ENCODE measurements around the gene PPME1. TPM values are rescaled to one million over a fixed set of nuclear protein-coding genes. Genes with fewer than 3 reads are reported as not detected.

The PPME1 gene
- total and polyA plus RNA-seq, 8 donors, result 2.0 to 31.0 (median 18.2) TPM

GRCh38 chr11:74235121-74235520 lies 64.0 kb downstream of the PPME1 start:
- H3K4me1 ChIP-seq, result no peaks in the 10 kb centered on the region
- TF ChIP-seq POLR2AphosphoS5 (IDR thresholded peaks at IDR 0.05), result no peak
- TF ChIP-seq, protein P1, sequence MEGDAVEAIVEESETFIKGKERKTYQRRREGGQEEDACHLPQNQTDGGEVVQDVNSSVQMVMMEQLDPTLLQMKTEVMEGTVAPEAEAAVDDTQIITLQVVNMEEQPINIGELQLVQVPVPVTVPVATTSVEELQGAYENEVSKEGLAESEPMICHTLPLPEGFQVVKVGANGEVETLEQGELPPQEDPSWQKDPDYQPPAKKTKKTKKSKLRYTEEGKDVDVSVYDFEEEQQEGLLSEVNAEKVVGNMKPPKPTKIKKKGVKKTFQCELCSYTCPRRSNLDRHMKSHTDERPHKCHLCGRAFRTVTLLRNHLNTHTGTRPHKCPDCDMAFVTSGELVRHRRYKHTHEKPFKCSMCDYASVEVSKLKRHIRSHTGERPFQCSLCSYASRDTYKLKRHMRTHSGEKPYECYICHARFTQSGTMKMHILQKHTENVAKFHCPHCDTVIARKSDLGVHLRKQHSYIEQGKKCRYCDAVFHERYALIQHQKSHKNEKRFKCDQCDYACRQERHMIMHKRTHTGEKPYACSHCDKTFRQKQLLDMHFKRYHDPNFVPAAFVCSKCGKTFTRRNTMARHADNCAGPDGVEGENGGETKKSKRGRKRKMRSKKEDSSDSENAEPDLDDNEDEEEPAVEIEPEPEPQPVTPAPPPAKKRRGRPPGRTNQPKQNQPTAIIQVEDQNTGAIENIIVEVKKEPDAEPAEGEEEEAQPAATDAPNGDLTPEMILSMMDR (IDR thresholded peaks at IDR 0.05), result no peak
- TF ChIP-seq EP300 (IDR thresholded peaks at IDR 0.05), result no peak
- no peak for TF ChIP-seq POLR2A (IDR thresholded peaks at IDR 0.05)
- H3K4me3 ChIP-seq, result no peak overlapping the region
- 83 to 91% (median 84%) methylated on average over 4 of the region's 4 CpGs for WGBS, 5 donors
- H3K27ac ChIP-seq, result no peak overlapping the region
- intact Hi-C loops (cut with DNase I; ENCODE audit: low total_unique reads), result no loop called here
- no peaks in the 10 kb centered on the region for H3K27me3 ChIP-seq
- peaks cover 21 to 96% (median 86%) of the 10 kb centered on the region in 4 donors for H3K36me3 ChIP-seq
- no peak for DNase-seq
- H3K9me3 ChIP-seq, result no peaks in the 10 kb centered on the region

GRCh38 chr11:74237541-74237940 lies 66.5 kb downstream of the PPME1 start:
- H3K36me3 ChIP-seq, result peaks cover 25 to 96% (median 82%) of the 10 kb centered on the region in 4 donors
- no peak overlapping the region for H3K4me3 ChIP-seq
- no peaks in the 10 kb centered on the region for H3K4me1 ChIP-seq
- DNase-seq, result no peak
- intact Hi-C loops (cut with DNase I; ENCODE audit: low total_unique reads), result no loop called here
- H3K27ac ChIP-seq, result no peak overlapping the region
- TF ChIP-seq, protein P1 (IDR thresholded peaks at IDR 0.05), result no peak
- TF ChIP-seq POLR2AphosphoS5 (IDR thresholded peaks at IDR 0.05) (no peak), POLR2A (IDR thresholded peaks at IDR 0.05) (no peak), EP300 (IDR thresholded peaks at IDR 0.05) (no peak)
- H3K27me3 ChIP-seq, result no peaks in the 10 kb centered on the region
- 87 to 91% (median 91%) methylated on average over 2 of the region's 2 CpGs for whole genome bisulfite sequencing, 5 donors
- no peaks in the 10 kb centered on the region for H3K9me3 ChIP-seq

DNA sequence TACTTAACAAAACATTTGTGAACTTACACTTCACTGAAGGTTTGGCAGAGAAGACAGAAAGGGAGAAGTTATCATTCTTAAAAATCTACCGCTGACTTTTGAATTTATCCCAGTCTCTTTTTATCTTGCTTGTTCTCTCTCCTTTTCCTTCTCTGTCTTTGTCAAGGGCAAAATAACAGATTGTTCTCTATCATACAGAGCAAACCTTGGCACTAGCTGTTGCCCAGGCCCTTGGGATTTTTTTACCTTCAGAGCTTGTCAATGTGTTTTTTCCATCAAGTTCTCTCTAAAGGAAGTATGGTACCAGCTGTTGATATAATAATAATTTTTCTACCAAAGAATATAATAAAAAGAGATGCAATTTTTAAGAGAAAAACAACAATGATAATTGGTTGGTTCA lies 67.2 kb downstream of the PPME1 start:
- TF ChIP-seq, protein P1 (IDR thresholded peaks at IDR 0.05), result no peak
- TF ChIP-seq POLR2AphosphoS5 (IDR thresholded peaks at IDR 0.05) (no peak), EP300 (IDR thresholded peaks at IDR 0.05) (no peak), POLR2A (IDR thresholded peaks at IDR 0.05) (no peak)
- intact Hi-C loops (cut with DNase I; ENCODE audit: low total_unique reads), result no loop called here
- DNase-seq, result no peak
- H3K4me1 ChIP-seq, result no peaks in the 10 kb centered on the region
- no peak overlapping the region for H3K4me3 ChIP-seq
- H3K27ac ChIP-seq, result no peak overlapping the region
- 55 to 71% (median 64%) methylated on average over 1 of the region's 1 CpG for WGBS, 5 donors
- H3K27me3 ChIP-seq, result no peaks in the 10 kb centered on the region
- peaks cover 25 to 90% (median 80%) of the 10 kb centered on the region in 4 donors for H3K36me3 ChIP-seq
- H3K9me3 ChIP-seq, result no peaks in the 10 kb centered on the region

GRCh38 chr11:74248469-74248868 lies 77.4 kb downstream of the PPME1 start:
- intact Hi-C loops (cut with DNase I; ENCODE audit: low total_unique reads), result no loop called here
- WGBS, 5 donors, result 89 to 100% (median 95%) methylated on average over 1 of the region's 1 CpG
- H3K4me3 ChIP-seq, result no peak overlapping the region
- no peaks in the 10 kb centered on the region for H3K27me3 ChIP-seq
- peaks cover 32 to 86% (median 84%) of the 10 kb centered on the region in 4 donors for H3K36me3 ChIP-seq
- no peaks in the 10 kb centered on the region for H3K9me3 ChIP-seq
- H3K4me1 ChIP-seq, result no peaks in the 10 kb centered on the region
- TF ChIP-seq EP300 (IDR thresholded peaks at IDR 0.05) (no peak), POLR2AphosphoS5 (IDR thresholded peaks at IDR 0.05) (no peak), POLR2A (IDR thresholded peaks at IDR 0.05) (no peak)
- TF ChIP-seq, protein P1 (IDR thresholded peaks at IDR 0.05), result no peak
- no peak for DNase-seq
- no peak overlapping the region for H3K27ac ChIP-seq

Data from stomach (tissue), 9 donors.